A549 (cell line): ENCODE data around the gene CTSA. TPM values are rescaled to one million over a fixed set of nuclear protein-coding genes. Genes with fewer than 3 reads are reported as not detected.
A peak's percentile ranks its signal among the peaks of the same experiment; 100 is the strongest.

Source experiments
- ATAC-seq, 2 experiments: fragments of 200-7000 bp in 1 of 2; fragments of >200 bp in 1 of 2; cut with Nextera tagmentation in 1 of 2; cut with Tn5 transposase in 1 of 2; 3 replicates each; pipeline versions ENCODE4 v1.8.0 to v1.9.1; 2018 to 2020; ENCODE audit warnings: mild to moderate bottlenecking in 1 of 2, moderate library complexity in 1 of 2
- CTCF ChIA-PET: fragments of 300-600 bp; sonication (Branson Sonifier 250); formaldehyde crosslinking; extraction: SDS; loops from one replicate; lab custom pipeline; 2021; ENCODE audit warnings: antibody characterized with exemption, inconsistent platforms; lab: Yijun Ruan, JAX
- POLR2A ChIA-PET: fragments of 350-600 bp; formaldehyde crosslinking; extraction: SDS; loops from one replicate; lab custom pipeline; 2021; ENCODE audit warnings: antibody characterized with exemption, inconsistent platforms; lab: Yijun Ruan, JAX
- DNase-seq, 2 experiments: peaks; one replicate each; pipeline versions ENCODE4 v3.0.0 to v3.0.0-alpha.2; 2011 to 2016; ENCODE audit warnings: low read depth in 1 of 2, low spot score in 1 of 2
- FAIRE-seq: peaks from 2 replicates; lab custom pipeline; 2011; peaks lifted over from hg19 to GRCh38; lab: Jason Lieb, UNC
- H3K27ac ChIP-seq, 2 experiments: fragments of >200 bp; sonication (Bioruptor Twin); formaldehyde crosslinking; 3 replicates each; pipeline ENCODE4 v1.5.1; 2016 to 2017
- H3K4me1 ChIP-seq: fragments of >200 bp; sonication (Bioruptor Twin); formaldehyde crosslinking; 3 replicates; pipeline ENCODE4 v1.6.1; 2016
- H3K4me2 ChIP-seq: fragments of >200 bp; sonication (Bioruptor Twin); formaldehyde crosslinking; 3 replicates; pipeline ENCODE4 v1.6.1; 2016
- H3K4me3 ChIP-seq: fragments of >200 bp; sonication (Bioruptor Twin); formaldehyde crosslinking; 3 replicates; pipeline ENCODE4 v1.5.1; 2016
- H3K9me3 ChIP-seq: fragments of >200 bp; sonication (Bioruptor Twin); formaldehyde crosslinking; 3 replicates; pipeline ENCODE4 v1.6.1; 2016
- ATOH8 ChIP-seq: fragments of 250-450 bp; sonication (Bioruptor Pico); IDR thresholded peaks from 2 replicates; pipeline ENCODE4 v1.5.0; 2020; ENCODE audit warnings: low read depth, mild to moderate bottlenecking, moderate library complexity
- BCL3 ChIP-seq: fragments of >200 bp; sonication (Bioruptor Twin); formaldehyde crosslinking; IDR thresholded peaks from 3 replicates; pipeline ENCODE4 v1.6.1; 2016
- CBX8 ChIP-seq: fragments of 200-600 bp; sonication (generic); IDR thresholded peaks from 2 replicates; pipeline ENCODE4 v1.6.1; 2016
- CHD2 ChIP-seq: fragments of 150-350 bp; IDR thresholded peaks from 2 replicates; pipeline ENCODE4 v1.6.1; 2014; ENCODE audit warnings: low read length; ENCODE audit not compliant: partially characterized antibody
- ESRRA ChIP-seq: fragments of 150-350 bp; IDR thresholded peaks from 2 replicates; pipeline ENCODE4 v1.6.1; 2014; ENCODE audit warnings: mild to moderate bottlenecking, low read length, borderline replicate concordance
- FOSB ChIP-seq: fragments of 250-450 bp; sonication (Bioruptor Pico); IDR thresholded peaks from 2 replicates; pipeline ENCODE4 v1.5.0; 2020; ENCODE audit warnings: mild to moderate bottlenecking, moderate library complexity
- FOSL2 ChIP-seq, 2 experiments: fragments of 450-650 bp in 1 of 2; fragments of >200 bp in 1 of 2; sonication (Bioruptor Twin) in 1 of 2; formaldehyde crosslinking; IDR thresholded peaks; 2 replicates each; pipeline versions ENCODE4 v1.5.0 to v1.6.1; 2016 to 2020; ENCODE audit warnings: mild to moderate bottlenecking in 1 of 2, moderate library complexity in 1 of 2
- GATA3 ChIP-seq: IDR thresholded peaks from 2 replicates; pipeline ENCODE4 v1.6.1; 2012; ENCODE audit warnings: borderline replicate concordance
- HES2 ChIP-seq: fragments of >200 bp; sonication (Bioruptor Twin); formaldehyde crosslinking; IDR thresholded peaks from 2 replicates; pipeline ENCODE4 v1.6.1; 2016
- HMGXB4 ChIP-seq: fragments of 250-450 bp; sonication (Bioruptor Pico); IDR thresholded peaks from 2 replicates; pipeline ENCODE4 v1.5.0; 2021; ENCODE audit warnings: mild to moderate bottlenecking, moderate library complexity, borderline replicate concordance
- HOXA7 ChIP-seq: fragments of 250-450 bp; sonication (Bioruptor Pico); IDR thresholded peaks from 2 replicates; pipeline ENCODE4 v1.5.0; 2020; ENCODE audit warnings: mild to moderate bottlenecking, moderate library complexity
- HOXB5 ChIP-seq: fragments of 250-450 bp; sonication (Bioruptor Pico); IDR thresholded peaks from 2 replicates; pipeline ENCODE4 v1.5.0; 2020; ENCODE audit warnings: mild to moderate bottlenecking, moderate library complexity
- JUNB ChIP-seq: fragments of >200 bp; sonication (Bioruptor Twin); formaldehyde crosslinking; IDR thresholded peaks from 2 replicates; pipeline ENCODE4 v1.6.1; 2016
- MAX ChIP-seq: IDR thresholded peaks from 2 replicates; pipeline ENCODE4 v1.6.1; 2012
- NFE2L2 ChIP-seq: fragments of 150-350 bp; conservative IDR thresholded peaks from 2 replicates; pipeline ENCODE4 v1.6.1; 2014; ENCODE audit warnings: low read length
- NPAS2 ChIP-seq: fragments of 250-450 bp; sonication (Bioruptor Pico); IDR thresholded peaks from 2 replicates; pipeline ENCODE4 v1.8.0; 2022; ENCODE audit warnings: mild to moderate bottlenecking, moderate library complexity, borderline replicate concordance
- NR3C1 ChIP-seq: fragments of >200 bp; sonication (Bioruptor Twin); formaldehyde crosslinking; IDR thresholded peaks from 3 replicates; pipeline ENCODE4 v1.6.1; 2017
- PBX3 ChIP-seq: IDR thresholded peaks from 2 replicates; pipeline ENCODE4 v1.6.1; 2012
- RARB ChIP-seq: fragments of 250-450 bp; sonication (Bioruptor Pico); IDR thresholded peaks from 2 replicates; pipeline ENCODE4 v1.8.0; 2021; ENCODE audit warnings: mild to moderate bottlenecking, moderate library complexity
- RCOR1 ChIP-seq: fragments of 150-350 bp; IDR thresholded peaks from 2 replicates; pipeline ENCODE4 v1.6.1; 2014; ENCODE audit warnings: antibody characterized with exemption, low read length, low read depth
- RFX5 ChIP-seq: fragments of 450-650 bp; IDR thresholded peaks from 2 replicates; pipeline ENCODE4 v1.7.1; 2014; ENCODE audit warnings: antibody characterized with exemption, mild to moderate bottlenecking, moderate library complexity
- SMC3 ChIP-seq: fragments of >200 bp; sonication (Bioruptor Twin); formaldehyde crosslinking; IDR thresholded peaks from 3 replicates; pipeline ENCODE4 v1.6.1; 2018; ENCODE audit warnings: inconsistent platforms
- SREBF2 ChIP-seq: fragments of 450-650 bp; IDR thresholded peaks from 2 replicates; pipeline ENCODE4 v1.6.1; 2014; ENCODE audit warnings: mild to moderate bottlenecking, moderate library complexity
- USF2 ChIP-seq: fragments of 450-650 bp; IDR thresholded peaks from 2 replicates; pipeline ENCODE4 v1.6.1; 2014; ENCODE audit warnings: antibody characterized with exemption
- ZFP36 ChIP-seq: fragments of 450-650 bp; IDR thresholded peaks from 2 replicates; pipeline ENCODE4 v1.6.1; 2014; ENCODE audit warnings: borderline replicate concordance; ENCODE audit not compliant: partially characterized antibody
- ZNF302 ChIP-seq: fragments of 250-450 bp; sonication (Bioruptor Pico); IDR thresholded peaks from 2 replicates; pipeline ENCODE4 v1.9.0; 2021; ENCODE audit warnings: inconsistent platforms, mild to moderate bottlenecking, moderate library complexity
- WGBS: methylation state at CpG from one replicate; pipeline ENCODE4 v1.1.6; 2017; ENCODE audit errors: missing lambda C conversion rate; 5-methylcytosine and 5-hydroxymethylcytosine counted together
- polyA plus RNA-seq, 4 experiments: library from polyadenylated mRNA; depleted of rRNA in 3 of 4; stranded (reverse); fragments of >200 nt; fragmentation: RNase III in 1 of 4; extraction: RNeasy Plus Mini Kit Qiagen cat#74134 plus additional on column Dnase treatment in 1 of 4; gene quantifications; 2 replicates in 3 of 4; 3 replicates in 1 of 4; pipeline ENCODE4 v1.2.3, GENCODE V29; 2011 to 2017

CTSA gene
- polyA plus RNA-seq, 2 of the 4 experiments (the other 2 are of a cell fraction), result 53.1 to 95.6 TPM

GRCh38 chr20:45908084-45908483 lies 16.9 kb downstream of the CTSA start:
- ChIA-PET CTCF (interaction anchor here (0.7 to 1.2 kb wide), 2 partner anchors 50 to 63 kb away, joined by 3 read pairs; no protein-coding TSS in a partner anchor), POLR2A (no interaction called here)
- Histone ChIP-seq H3K4me2 (no peak overlapping the region), H3K9me3 (no peaks in the 10 kb centered on the region), H3K4me1 (peaks cover 26% of the 10 kb centered on the region), H3K27ac (no peak overlapping the region), H3K4me3 (no peak overlapping the region)
- no peak for DNase-seq
- ATAC-seq, result no peak
- WGBS, result 99% methylated on average over 2 of the region's 2 CpGs
- FAIRE-seq, result no peak
- TF ChIP-seq NPAS2 (no peak), CHD2 (no peak), NR3C1 (no peak), HES2 (no peak), MAX (no peak), ZFP36 (peak; percentile 84), SMC3 (no peak)

GRCh38 chr20:45909336-45909808 lies 18.2 kb downstream of the CTSA start:
- H3K4me1 ChIP-seq, result peaks cover 26% of the 10 kb centered on the region
- no peak overlapping the region for H3K4me3 ChIP-seq
- POLR2A ChIA-PET, result interaction anchor here (0.8 kb wide), 1 partner anchor 19 kb away, joined by 3 read pairs; the partner anchor contains the start of genes CTSA and NEURL2
- CTCF ChIA-PET, result interaction anchor here (1.0 to 1.4 kb wide), 2 partner anchors 56 to 102 kb away, joined by 3 to 5 read pairs; no protein-coding TSS in a partner anchor
- FAIRE-seq (no peak), DNase-seq (no peak), ATAC-seq (no peak)
- no peak overlapping the region for H3K27ac ChIP-seq
- 91% methylated on average over 12 of the region's 12 CpGs for WGBS
- no peak for TF ChIP-seq FOSB (CRISPR knock-in tag)
- no peak for TF ChIP-seq PBX3
- TF ChIP-seq HMGXB4, result no peak
- no peaks in the 10 kb centered on the region for H3K9me3 ChIP-seq
- H3K4me2 ChIP-seq, result no peak overlapping the region

- H3K4me1 ChIP-seq, result peaks cover 24% of the 10 kb centered on the region
- peak overlapping the region; percentile 69 for H3K4me2 ChIP-seq
- TF ChIP-seq SREBF2, result no peak
- TF ChIP-seq ESRRA, result no peak
- TF ChIP-seq HOXA7 (CRISPR knock-in tag), result no peak
- TF ChIP-seq ZNF302 (CRISPR knock-in tag), result no peak
- no peak for TF ChIP-seq NFE2L2
- no peak for TF ChIP-seq NR3C1
- TF ChIP-seq USF2, result no peak
- TF ChIP-seq HOXB5, result no peak
- TF ChIP-seq JUNB, result no peak
- no peak for TF ChIP-seq ATOH8 (CRISPR knock-in tag)
- no peak for TF ChIP-seq SMC3
- no peak for TF ChIP-seq FOSL2 (IDR thresholded peaks at IDR 0.05)
- no peak for TF ChIP-seq FOSL2 (CRISPR knock-in tag; IDR thresholded peaks at IDR 0.05)
- no peak for TF ChIP-seq GATA3
- no peak for TF ChIP-seq RFX5
- no peak for TF ChIP-seq CBX8
- TF ChIP-seq FOSB (CRISPR knock-in tag), result no peak
- TF ChIP-seq BCL3, result no peak
- TF ChIP-seq RCOR1, result no peak
- no peak for TF ChIP-seq RARB (CRISPR knock-in tag)
- CTCF ChIA-PET, result interaction anchor here (0.6 to 1.6 kb wide), 4 partner anchors 14 to 1780 kb away, joined by 3 to 6 read pairs (median 4); no protein-coding TSS in a partner anchor
- H3K9me3 ChIP-seq, result no peaks in the 10 kb centered on the region
- no peak for ATAC-seq
- 84% methylated on average over 22 of the region's 22 CpGs for WGBS
- H3K4me3 ChIP-seq, result peak overlapping the region; percentile 23; the same call in 1 of the 3 replicates
- POLR2A ChIA-PET, result interaction anchor here (0.8 to 1.2 kb wide), 2 partner anchors 19 to 25 kb away, joined by 3 to 8 read pairs; partner anchors contain the start of genes CTSA and NEURL2
- DNase-seq, result no peak
- peak overlapping the region; percentile 43 to 75; a peak in 5 of 6 replicates for H3K27ac ChIP-seq
- FAIRE-seq, result no peak
Observed at GRCh38 chr20:45909817-45910669, 18.9 kb downstream of the CTSA start.
